Hematopoietic multipotent progenitor cell treated with erythropoietin and hydrocortisone succinate and interleukin-3 and kit ligand, for 8 days (in vitro differentiated cells): ENCODE data around the gene NPW.
"Not testable (repeated sequence)": the region's sequence is repeated elsewhere in the genome, so short reads cannot be mapped to it uniquely, and the experiment has no call there.

Source experiments
- DNase-seq: peaks from one replicate; pipeline ENCODE4 v3.0.0-alpha.2; 2015

The NPW gene

DNA sequence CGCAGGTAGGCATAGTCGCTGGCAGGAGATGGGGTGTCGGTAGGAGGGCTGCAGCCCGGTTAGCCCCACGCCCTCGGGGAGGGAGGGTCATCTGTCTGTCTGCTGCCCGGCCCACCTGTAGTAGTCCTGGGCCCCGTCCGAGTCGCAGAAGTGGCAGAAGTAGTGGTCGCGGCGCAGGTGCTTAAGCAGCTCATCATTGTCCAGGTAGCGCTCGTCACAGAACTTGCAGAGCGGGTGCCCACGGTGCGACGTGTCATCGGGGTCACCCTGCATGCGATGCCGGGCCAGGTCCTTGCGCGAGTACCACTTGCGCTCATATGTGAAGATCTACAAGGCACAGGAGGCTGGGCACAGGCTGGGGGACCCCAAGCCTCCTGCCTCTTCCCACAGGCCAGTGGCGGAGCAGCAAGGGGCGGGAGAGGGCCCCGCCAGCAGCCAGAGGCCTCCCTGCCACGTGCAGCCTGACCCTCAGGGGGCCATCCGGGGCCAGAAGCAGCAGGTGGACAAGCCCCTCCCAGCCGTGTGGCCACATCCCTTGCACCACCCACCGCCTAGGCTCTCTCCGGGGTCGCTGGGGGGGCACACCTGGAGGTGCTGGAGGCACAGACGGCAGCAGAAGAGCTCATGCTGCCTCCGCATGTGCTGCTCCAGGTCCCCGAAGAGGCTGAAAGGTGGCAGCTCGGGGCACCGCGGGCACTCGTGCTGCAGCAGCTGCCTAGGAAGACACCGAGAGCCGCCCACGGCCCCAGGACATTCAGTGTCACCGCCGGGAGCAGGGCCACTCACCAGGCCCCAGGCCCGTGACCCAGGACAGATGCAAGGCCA, 17.0 kb upstream of the NPW start:
- no peak for DNase-seq

GRCh38 chr16:2003231-2003826, 16.3 kb upstream of the NPW start:
- no peak for DNase-seq

DNA sequence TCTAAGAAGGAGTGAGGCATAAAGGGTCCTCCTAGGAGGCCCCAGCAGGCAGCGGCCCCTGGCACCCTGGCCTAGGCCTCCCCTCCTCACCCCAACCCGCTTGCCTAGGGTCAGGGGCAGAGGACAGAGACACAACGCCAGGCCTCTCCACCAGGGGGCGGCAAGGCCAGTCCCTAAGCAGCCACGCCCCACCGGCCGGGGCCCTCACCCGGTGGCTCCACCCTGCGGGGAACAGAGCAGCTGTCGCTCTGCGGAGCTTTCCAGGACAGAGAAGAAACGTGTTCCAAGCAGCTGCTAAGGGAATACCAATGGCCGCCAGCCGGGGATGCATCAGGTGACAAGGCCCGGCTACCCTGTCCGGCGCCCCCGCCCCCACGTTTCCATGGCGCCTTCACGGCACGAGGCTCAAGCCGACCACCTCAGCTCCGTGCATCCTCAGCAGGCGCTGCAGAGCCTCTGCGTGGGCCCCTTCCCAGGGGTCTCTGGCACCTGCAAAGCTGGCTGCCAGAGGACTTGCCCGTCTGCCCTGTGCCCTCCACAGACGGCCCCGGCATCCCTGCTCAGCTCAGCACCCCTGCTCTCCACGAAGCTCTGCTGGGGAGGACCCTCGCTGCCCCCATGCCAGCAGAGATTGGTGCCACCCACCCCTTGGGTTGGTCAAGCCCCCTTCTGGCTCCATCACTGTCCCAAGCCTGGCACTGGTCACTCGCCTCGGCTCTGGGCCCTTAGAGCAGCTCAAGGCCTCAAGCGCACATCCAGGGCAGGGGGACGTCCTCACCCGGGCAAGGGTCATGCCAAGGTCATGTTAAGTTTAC, 15.6 kb upstream of the NPW start:
- DNase-seq = peak; percentile 92

- no peak for DNase-seq
Measured at GRCh38 chr16:2004795-2005517, 14.6 kb upstream of the NPW start.

GRCh38 chr16:2005646-2006045, 13.9 kb upstream of the NPW start:
- peak; percentile 78 for DNase-seq

GRCh38 chr16:2006317-2006716, 13.3 kb upstream of the NPW start:
- no peak for DNase-seq

DNA sequence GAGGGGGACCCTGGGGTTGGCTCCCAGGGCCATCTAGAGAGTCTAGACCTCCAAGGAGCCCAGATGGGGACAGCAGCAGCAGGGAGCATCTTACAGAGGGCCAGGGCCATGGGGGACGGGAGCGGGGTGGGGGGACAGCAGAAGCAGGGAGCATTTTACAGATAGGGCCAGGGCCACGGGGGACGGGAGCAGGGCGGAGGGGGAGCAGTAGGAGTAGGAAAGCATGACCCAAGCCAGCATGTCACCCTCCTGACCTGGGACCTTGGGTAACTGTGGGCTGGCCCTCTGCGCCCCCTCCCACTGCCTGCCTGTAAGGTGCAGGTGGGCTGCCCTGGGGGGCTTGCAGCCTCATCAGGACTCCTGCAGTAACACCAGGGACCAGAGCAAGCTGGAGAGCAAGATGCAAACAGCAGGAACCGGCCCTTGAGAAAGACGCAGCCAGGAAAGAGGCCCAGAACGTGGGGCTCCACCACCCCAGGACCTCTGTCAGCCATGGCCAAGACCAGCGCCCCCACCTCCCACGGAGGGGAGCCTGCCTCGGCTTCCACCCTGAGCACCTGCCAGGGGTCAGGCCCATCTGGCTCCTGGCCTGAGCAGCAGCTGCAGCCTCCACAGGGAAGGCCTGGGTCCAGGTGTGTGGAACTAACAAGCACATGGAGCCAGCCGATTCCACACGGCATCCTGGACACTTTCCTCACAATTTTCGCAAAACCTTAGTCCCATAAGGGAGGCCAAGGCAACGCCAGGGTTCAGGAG, 12.3 kb upstream of the NPW start:
- no peak for DNase-seq

- peak; percentile 65 for DNase-seq
Measured at GRCh38 chr16:2008009-2008526, 11.5 kb upstream of the NPW start.

DNA sequence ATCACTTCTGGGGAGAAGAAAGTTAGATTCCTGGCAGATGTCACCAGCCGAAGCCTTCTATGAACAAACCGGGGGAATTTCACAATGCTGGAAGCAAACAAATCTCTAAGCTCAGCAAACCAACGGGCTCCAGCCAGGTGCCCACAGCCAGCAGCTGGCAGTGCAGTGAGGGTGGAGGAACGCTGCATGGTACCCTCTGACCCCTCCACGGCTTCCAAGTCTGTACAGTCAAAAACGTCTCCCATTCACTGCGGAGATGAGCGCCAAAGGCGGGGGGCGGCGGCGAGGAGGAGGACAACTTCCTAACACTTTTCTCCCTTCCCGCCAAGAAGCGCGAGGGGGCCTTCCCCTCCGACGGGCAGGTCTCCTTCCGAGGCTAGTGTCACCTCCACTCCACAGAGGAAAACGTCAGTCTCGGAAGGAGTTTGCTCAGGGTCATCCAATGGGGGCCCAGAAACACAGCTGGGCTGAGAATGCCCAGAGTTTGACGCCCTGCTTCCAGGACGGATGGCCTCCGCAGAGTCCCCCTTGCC, 10.9 kb upstream of the NPW start:
- DNase-seq = peak; percentile 52

- no peak for DNase-seq
Measured at GRCh38 chr16:2009164-2009711, 10.3 kb upstream of the NPW start.

GRCh38 chr16:2009791-2010510, 9.6 kb upstream of the NPW start, which contains the start of gene ZNF598:
TSS of gene ZNF598 (minus strand) at chr16:2009821.
- DNase-seq = peak; percentile 84

GRCh38 chr16:2011726-2012125, 7.9 kb upstream of the NPW start:
- DNase-seq = not testable (repeated sequence)

DNA sequence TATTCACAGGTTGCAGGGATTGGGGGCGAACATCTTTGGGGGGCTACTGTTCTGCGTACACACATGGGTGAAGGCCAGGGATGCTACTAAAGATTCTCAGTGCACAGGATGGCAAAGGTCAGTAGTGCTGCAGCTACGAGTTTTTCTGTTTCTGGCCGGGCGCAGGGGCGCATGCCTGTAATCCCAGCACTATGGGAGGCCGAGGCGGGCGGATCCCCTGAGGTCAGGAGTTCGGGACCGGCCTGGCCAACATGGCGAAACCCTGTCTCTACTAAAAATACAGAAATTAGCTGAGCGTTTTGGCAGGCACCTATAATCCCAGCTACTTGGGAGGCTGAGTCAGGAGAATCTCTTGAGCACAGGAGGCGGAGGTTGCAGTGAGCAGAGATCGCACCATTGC, 6.1 kb upstream of the NPW start:
- DNase-seq = no peak

GRCh38 chr16:2015117-2015946, 4.3 kb upstream of the NPW start:
- DNase-seq = no peak

DNA sequence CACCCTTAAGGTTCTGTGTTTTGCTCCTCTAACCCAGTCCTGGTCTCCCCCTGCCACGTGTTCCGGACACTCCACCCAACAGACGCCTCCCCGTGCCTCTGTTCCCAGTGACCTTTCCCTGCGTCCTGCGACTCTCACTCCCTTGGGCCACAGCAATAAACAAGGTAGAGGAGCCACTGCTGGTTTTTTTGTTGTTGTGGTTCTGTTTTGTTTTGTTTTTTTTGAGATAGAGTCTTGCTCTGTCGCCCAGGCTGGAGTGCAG, 3.7 kb upstream of the NPW start:
- no peak for DNase-seq

GRCh38 chr16:2016407-2016922, 3.1 kb upstream of the NPW start:
- DNase-seq = no peak

DNA sequence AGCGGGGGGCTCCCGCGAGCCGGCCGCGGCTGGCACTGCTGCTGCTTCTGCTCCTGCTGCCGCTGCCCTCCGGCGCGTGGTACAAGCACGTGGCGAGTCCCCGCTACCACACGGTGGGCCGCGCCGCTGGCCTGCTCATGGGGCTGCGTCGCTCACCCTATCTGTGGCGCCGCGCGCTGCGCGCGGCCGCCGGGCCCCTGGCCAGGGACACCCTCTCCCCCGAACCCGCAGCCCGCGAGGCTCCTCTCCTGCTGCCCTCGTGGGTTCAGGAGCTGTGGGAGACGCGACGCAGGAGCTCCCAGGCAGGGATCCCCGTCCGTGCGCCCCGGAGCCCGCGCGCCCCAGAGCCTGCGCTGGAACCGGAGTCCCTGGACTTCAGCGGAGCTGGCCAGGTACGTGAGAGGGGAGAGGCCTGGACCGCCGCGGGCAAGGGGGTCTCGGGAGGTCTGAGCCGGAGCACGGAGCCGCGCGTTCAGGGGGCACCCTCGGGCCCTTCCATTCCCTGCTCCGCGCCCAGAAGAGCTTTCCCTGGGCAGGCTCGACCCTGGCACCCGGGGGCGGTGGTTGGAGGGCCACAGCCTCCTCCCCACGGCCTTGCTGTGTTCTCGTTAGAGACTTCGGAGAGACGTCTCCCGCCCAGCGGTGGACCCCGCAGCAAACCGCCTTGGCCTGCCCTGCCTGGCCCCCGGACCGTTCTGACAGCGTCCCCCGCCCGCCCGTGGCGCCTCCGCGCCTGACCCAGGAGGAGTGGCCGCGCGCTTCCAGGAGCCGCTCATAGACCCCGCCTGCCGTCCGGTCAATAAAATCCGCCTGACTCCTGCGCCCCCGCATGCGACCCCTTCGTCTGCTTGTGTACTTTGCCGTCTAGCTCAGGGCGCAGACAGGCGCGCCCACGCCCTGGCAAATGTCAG, 591 bp downstream of the NPW start:
- no peak for DNase-seq

GRCh38 chr16:2022723-2023091, 3.1 kb downstream of the NPW start:
- peak; percentile 40 for DNase-seq
